ENCODE results near the gene DERA.
"Not testable (repeated sequence)": the region's sequence is repeated elsewhere in the genome, so short reads cannot be mapped to it uniquely, and the experiment has no call there.

Gene DERA

GRCh38 chr12:15995801-15996200, 84.7 kb downstream of the DERA start:
- TF ChIP-seq ZNF274 (IDR thresholded peaks at IDR 0.05; ENCODE audit: low read depth, low read length), result no peak
- H3K4me3 ChIP-seq (ENCODE audit: low read length), result no peak overlapping the region

DNA sequence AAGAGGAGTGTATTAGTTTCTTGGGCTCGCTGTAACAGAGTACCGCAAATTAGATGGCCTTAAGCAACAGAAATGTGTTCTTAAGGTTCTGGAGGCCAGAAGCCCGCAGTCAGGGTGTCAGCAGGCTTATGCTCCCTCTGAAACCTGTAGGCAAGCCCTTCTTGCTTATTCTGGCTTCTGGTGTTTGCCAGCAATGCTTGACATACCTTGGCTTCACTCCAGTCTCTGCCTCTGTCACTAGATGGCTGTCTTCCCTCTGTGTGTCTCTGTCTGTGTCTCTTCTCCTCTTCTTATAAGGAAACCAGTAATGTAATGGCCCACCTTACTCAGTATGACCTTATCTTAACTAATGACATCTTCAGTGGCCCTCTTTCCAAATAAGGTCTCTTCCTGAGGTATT, 85.1 kb downstream of the DERA start:
- no peak for TF ChIP-seq ZNF274 (IDR thresholded peaks at IDR 0.05; ENCODE audit: low read depth, low read length)

GRCh38 chr12:15996948-15997347, 85.8 kb downstream of the DERA start:
- no peak for TF ChIP-seq ZNF274 (IDR thresholded peaks at IDR 0.05; ENCODE audit: low read depth, low read length)
- H3K4me3 ChIP-seq (ENCODE audit: low read length), result no peak overlapping the region

More for the DNA sequence above, 85.1 kb downstream of the DERA start:
- no peak overlapping the region for H3K4me3 ChIP-seq (ENCODE audit: low read length)

DNA sequence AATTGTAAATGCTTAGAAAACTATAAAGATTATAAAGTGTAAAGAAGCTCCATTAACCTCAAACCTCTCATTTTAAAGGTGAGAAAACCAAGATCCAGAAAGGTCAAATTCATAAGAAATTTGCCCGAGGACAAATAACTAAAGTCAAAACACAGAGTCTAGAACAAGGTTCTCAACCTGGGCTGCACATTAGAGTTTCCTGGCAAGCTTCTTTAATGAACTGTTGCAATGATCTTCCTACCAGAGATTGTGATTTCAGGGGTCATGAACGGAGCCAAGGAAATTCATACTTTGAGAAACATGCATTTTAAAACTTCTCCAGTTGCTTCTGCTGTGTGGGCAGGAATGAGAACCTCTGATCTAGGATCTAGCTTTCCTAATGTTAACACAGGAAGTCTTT, 86.8 kb downstream of the DERA start:
- no peak for TF ChIP-seq ZNF274 (IDR thresholded peaks at IDR 0.05; ENCODE audit: low read depth, low read length)
- H3K4me3 ChIP-seq (ENCODE audit: low read length), result no peak overlapping the region

DNA sequence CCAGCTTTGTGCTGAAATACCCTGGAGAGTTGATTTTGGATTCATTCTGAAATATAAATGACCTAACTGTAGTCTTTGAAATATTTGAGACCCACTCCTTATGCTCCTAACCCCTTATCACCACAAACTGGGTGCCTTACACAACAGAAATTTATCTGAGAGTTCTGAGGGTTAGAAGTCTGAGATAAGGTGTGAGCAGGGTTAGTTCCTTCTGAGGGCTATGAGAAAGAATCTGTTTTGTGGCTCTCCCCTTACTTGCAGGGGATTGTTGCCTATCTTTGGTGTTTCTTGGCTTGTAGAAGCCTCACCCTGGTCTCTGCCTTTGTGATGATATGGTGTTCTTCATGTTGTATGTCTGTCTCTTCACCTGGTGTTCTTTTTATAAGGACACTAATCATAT, 91.7 kb downstream of the DERA start:
- H3K4me3 ChIP-seq (ENCODE audit: low read length), result no peak overlapping the region
- no peak for TF ChIP-seq ZNF274 (IDR thresholded peaks at IDR 0.05; ENCODE audit: low read depth, low read length)

DNA sequence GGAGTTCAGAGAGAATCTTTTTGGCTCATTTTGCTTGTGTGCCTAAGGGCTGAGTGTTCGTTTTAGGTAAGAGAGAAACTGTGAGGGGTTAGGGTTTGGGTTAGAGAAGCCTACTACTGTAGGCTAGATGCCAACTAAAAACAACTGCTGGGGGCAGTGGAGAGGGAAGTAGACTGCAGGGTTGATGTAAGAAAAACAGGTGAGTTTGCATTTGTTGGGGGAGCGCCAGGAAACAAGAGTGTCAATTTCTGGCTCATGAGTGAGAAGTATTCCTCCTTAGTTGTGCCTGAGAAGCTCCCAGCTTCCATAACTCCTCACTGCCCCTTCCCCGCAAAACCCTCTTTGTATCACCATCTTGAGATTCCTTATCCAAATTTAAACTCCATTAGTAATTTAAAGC, 92.3 kb downstream of the DERA start:
- no peak overlapping the region for H3K4me3 ChIP-seq (ENCODE audit: low read length)
- no peak for TF ChIP-seq ZNF274 (IDR thresholded peaks at IDR 0.05; ENCODE audit: low read depth, low read length)

DNA sequence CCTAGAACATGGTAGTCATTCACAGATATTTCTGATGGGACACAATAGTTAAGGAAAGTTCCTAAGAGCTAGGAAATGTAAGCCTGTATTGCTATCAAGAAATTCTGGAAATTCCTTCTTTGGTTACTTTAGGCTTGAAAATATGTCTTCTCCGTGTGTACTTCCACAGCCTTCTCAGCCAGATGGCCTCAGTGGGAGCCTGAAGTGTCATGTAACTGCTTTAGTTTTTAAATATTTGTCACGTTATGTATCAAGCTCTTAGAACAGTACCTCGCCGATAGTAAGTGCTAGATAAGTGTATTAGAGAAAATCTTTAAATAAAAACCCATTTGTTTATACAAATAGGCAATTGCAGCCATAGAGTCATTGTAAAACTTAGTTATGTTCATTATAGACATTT, 95.6 kb downstream of the DERA start:
- TF ChIP-seq ZNF274 (IDR thresholded peaks at IDR 0.05; ENCODE audit: low read depth, low read length), result no peak

GRCh38 chr12:16008421-16008824, 97.3 kb downstream of the DERA start:
- no peak overlapping the region for H3K4me3 ChIP-seq (ENCODE audit: low read length)
- no peak for TF ChIP-seq ZNF274 (IDR thresholded peaks at IDR 0.05; ENCODE audit: low read depth, low read length)

More for the DNA sequence above, 95.6 kb downstream of the DERA start:
- H3K4me3 ChIP-seq (ENCODE audit: low read length), result no peak overlapping the region

DNA sequence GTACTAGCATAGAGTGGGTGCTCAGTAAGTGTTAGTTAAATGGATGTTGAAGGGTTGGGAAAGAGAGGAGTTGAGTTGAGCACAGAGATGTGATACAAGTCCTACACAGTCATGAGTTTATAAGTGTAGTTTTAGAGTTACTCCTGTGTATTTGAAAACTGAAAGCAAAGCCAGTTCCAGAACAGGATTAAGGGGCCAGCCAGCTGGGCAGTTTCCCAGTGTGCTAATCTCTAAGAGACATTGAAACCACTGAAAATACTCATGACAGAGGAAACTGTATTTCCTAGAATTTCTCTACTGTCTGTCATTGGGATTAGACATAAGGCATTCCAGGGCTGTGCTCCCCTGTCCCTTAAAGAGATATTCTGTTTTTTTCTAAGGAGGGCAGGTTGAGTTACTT, 101.0 kb downstream of the DERA start:
- no peak for TF ChIP-seq ZNF274 (IDR thresholded peaks at IDR 0.05; ENCODE audit: low read depth, low read length)
- H3K4me3 ChIP-seq (ENCODE audit: low read length), result no peak overlapping the region

GRCh38 chr12:16013722-16014121, 102.6 kb downstream of the DERA start:
- not testable (repeated sequence) for H3K4me3 ChIP-seq (ENCODE audit: low read length)

DNA sequence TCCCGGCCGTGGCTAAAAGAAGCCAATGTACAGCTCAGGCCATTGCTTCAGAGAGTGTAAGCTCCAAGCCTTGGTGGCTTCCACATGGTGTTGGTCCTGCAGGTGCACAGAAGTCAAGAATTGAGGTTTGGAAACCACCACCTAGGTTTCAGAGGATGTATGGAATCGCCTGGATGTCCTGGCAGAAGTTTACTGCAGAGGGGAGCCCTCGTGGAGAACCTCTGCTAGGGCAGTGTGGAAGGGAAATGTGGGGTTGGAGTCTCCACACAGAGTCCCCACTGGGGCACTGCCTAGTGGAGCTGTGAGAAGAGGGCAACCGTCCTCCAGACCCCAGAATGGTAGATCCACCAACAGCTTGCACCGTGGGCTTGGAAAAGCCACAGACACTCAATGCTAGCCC, 103.3 kb downstream of the DERA start:
- H3K4me3 ChIP-seq (ENCODE audit: low read length), result not testable (repeated sequence)

DNA sequence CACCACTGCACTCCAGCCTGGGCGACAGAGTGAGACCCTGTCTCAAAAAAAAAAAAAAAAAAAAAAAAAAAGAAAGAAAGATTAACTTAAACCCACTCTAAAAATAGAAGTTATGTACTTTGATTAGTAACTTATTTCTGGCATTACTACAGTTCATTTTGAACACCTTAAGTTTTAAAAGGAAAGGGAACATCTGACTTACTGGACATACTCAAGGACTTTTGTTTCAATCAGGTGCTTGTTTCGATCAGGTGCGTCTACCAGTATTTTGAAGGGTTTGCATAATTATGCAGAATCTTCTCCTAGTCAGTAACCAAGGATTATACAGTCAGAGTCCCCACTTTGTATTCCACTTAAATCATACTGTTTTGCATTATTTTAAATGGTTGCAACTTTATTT, 105.6 kb downstream of the DERA start:
- H3K4me3 ChIP-seq (ENCODE audit: low read length), result no peak overlapping the region
- no peak for TF ChIP-seq ZNF274 (IDR thresholded peaks at IDR 0.05; ENCODE audit: low read depth, low read length)

- no peak overlapping the region for H3K4me3 ChIP-seq (ENCODE audit: low read length)
- TF ChIP-seq ZNF274 (IDR thresholded peaks at IDR 0.05; ENCODE audit: low read depth, low read length), result no peak
Measured at GRCh38 chr12:16018306-16018705, 107.2 kb downstream of the DERA start.

GRCh38 chr12:16019136-16019535, 108.0 kb downstream of the DERA start:
- no peak for TF ChIP-seq ZNF274 (IDR thresholded peaks at IDR 0.05; ENCODE audit: low read depth, low read length)
- no peak overlapping the region for H3K4me3 ChIP-seq (ENCODE audit: low read length)

- TF ChIP-seq ZNF274 (IDR thresholded peaks at IDR 0.05; ENCODE audit: low read depth, low read length), result no peak
- no peak overlapping the region for H3K4me3 ChIP-seq (ENCODE audit: low read length)
Measured at GRCh38 chr12:16020031-16020430, 108.9 kb downstream of the DERA start.

- TF ChIP-seq ZNF274 (IDR thresholded peaks at IDR 0.05; ENCODE audit: low read depth, low read length), result no peak
- H3K4me3 ChIP-seq (ENCODE audit: low read length), result no peak overlapping the region
Measured at GRCh38 chr12:16021026-16021425, 109.9 kb downstream of the DERA start.

DNA sequence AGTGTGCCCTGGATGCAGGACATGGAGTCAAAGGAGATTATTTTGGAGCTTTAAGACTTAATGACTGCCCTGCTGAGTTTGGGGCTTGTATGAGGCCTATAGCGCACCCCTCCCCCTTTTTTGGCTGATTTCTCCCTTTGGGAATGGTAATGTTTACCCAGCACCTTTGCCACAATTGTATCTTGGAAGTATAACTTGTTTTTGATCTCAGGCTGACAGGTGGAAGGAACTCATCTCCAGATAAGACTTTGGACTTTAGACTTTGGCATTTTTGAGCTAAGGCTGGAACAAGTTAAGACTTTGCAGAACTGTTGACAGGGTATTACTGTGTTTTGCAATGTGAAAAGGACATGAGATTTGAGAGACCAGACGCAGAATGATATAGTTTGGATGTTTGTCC, 110.5 kb downstream of the DERA start:
- TF ChIP-seq ZNF274 (IDR thresholded peaks at IDR 0.05; ENCODE audit: low read depth, low read length), result no peak

More for the DNA sequence above, 110.5 kb downstream of the DERA start:
- no peak overlapping the region for H3K4me3 ChIP-seq (ENCODE audit: low read length)
